Activated CD8-positive, alpha-beta memory T cell treated with anti-CD3 and anti-CD28 coated beads for 36 hours (primary cell): Measurements from ENCODE around the gene RPS23. TPM values are rescaled to one million over a fixed set of nuclear protein-coding genes. Genes with fewer than 3 reads are reported as not detected.

Source experiments
- CTCF ChIA-PET: fragments of 350-600 bp; sonication (Branson Sonifier 250); formaldehyde crosslinking; loops from one replicate; lab custom pipeline; 2021; ENCODE audit warnings: antibody characterized with exemption; lab: Charles Lee
- POLR2A ChIA-PET: fragments of 350-600 bp; sonication (Branson Sonifier 250); formaldehyde crosslinking; loops from one replicate; lab custom pipeline; 2021; ENCODE audit warnings: antibody characterized with exemption; lab: Charles Lee
- total RNA-seq, 2 experiments: library from RNA; stranded (reverse); gene quantifications; one replicate each; pipeline ENCODE4 v1.2.3, GENCODE V29; 2021

The RPS23 gene
- total RNA-seq, 2 experiments from 2014 or later: 2,212 to 2,235 TPM

- ChIA-PET CTCF (no interaction called here), POLR2A (interaction anchor here (1.0 kb wide), 1 partner anchor 21 kb away, joined by 6 read pairs; the partner anchor contains the start of gene RPS23)
Measured at GRCh38 chr5:82257729-82258128, 20.4 kb downstream of the RPS23 start.

- POLR2A ChIA-PET: interaction anchor here (1.0 kb wide), 1 partner anchor 21 kb away, joined by 6 read pairs; the partner anchor contains the start of gene RPS23
- CTCF ChIA-PET: no interaction called here
Measured at GRCh38 chr5:82257247-82257646, 20.9 kb downstream of the RPS23 start.

GRCh38 chr5:82255844-82256243 lies 22.3 kb downstream of the RPS23 start:
- ChIA-PET POLR2A (no interaction called here), CTCF (no interaction called here)

GRCh38 chr5:82252744-82253143 lies 25.4 kb downstream of the RPS23 start:
- POLR2A ChIA-PET: no interaction called here
- CTCF ChIA-PET: no interaction called here

GRCh38 chr5:82246960-82247574 lies 31.1 kb downstream of the RPS23 start:
- CTCF ChIA-PET: no interaction called here
- POLR2A ChIA-PET: no interaction called here

- ChIA-PET POLR2A (no interaction called here), CTCF (no interaction called here)
Measured at GRCh38 chr5:82244854-82245635, 33.1 kb downstream of the RPS23 start.

- ChIA-PET CTCF (no interaction called here), POLR2A (no interaction called here)
Measured at GRCh38 chr5:82244151-82244550, 34.0 kb downstream of the RPS23 start.

- POLR2A ChIA-PET: no interaction called here
- CTCF ChIA-PET: interaction anchor here (1.0 kb wide), 1 partner anchor 14 kb away, joined by 3 read pairs; no protein-coding TSS in a partner anchor
Measured at GRCh38 chr5:82234885-82235284, 43.3 kb downstream of the RPS23 start.

GRCh38 chr5:82225525-82226172 lies 52.5 kb downstream of the RPS23 start:
- POLR2A ChIA-PET: no interaction called here
- CTCF ChIA-PET: no interaction called here
